Measurements from ENCODE around the gene PLIN4. TPM values are rescaled to one million over a fixed set of nuclear protein-coding genes. Genes with fewer than 3 reads are reported as not detected.

The PLIN4 gene
- total and polyA plus RNA-seq, 9 of the 15 experiments (the other 6 are each of a cell fraction or from before 2014, with no cell fraction given) = 0.04 to 0.16 (median 0.07) TPM; not detected in 3

DNA sequence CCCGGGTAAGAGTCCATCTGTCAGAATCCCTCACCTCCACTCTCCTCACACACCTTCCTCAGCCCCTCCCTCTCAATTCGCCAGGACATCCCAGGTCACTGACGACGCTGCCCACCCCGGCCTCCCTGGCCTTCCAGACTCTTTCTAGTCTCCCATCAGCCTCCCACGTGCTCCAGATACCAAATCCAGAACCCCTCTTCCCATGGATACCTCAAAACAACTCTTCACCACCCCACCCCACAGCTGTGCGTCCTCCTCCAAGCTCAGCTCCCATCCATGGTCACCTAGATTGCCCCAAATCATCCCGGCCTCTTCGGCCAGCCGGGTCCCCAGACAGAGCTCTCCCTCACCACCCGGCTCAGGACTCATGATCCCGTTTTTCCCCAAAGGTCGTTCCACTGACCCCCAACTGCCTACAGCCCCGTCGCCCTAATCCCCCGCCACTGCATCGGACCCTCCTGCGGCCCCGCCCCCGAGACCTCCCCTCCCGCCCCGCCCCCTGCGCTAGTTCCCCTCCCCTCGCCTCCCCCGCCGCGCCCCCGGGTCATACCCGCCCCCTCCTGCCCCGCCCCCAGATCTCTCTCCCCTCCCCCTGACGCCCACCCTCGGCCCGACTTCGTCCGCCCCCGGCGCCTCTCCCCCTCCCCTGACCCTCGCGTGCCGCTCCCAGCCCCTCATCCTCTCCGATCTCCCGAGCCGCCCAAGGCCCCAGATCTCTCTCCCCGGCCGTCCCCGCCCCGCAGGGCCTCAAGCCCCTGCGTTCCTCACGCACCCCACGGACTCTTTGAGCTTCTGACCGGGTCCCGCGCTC, 61.2 kb downstream of the PLIN4 start (continued):
- TF ChIP-seq CEBPZ (IDR thresholded peaks at IDR 0.05; ENCODE audit: borderline replicate concordance, low read depth, low read length) (no peak), RBFOX2 (IDR thresholded peaks at IDR 0.05; ENCODE audit: low read depth, low read length) (peak; percentile 52; the same call in 1 of the 2 replicates), POLR2B (IDR thresholded peaks at IDR 0.05; ENCODE audit: low read depth, partially characterized antibody) (no peak), SFPQ (IDR thresholded peaks at IDR 0.05; ENCODE audit: low read depth, low read length) (no peak), TOE1 (IDR thresholded peaks at IDR 0.05; ENCODE audit: borderline replicate concordance) (0 out of 2 replicates have a peak, but pooled peaks have one; percentile 36), TOE1 (CRISPR knock-in tag; IDR thresholded peaks at IDR 0.05; ENCODE audit: borderline replicate concordance, low read depth) (no peak), E2F6 (IDR thresholded peaks at IDR 0.05; ENCODE audit: borderline replicate concordance in 1 of 2, extremely low read depth in 1 of 2, insufficient read depth in 1 of 2, insufficient read length in 1 of 2, low read depth in 1 of 2, low read length in 1 of 2, poor library complexity in 1 of 2, severe bottlenecking in 1 of 2) (peak in 1 of 2 experiments; percentile 6), ZNF586 (CRISPR knock-in tag; conservative IDR thresholded peaks at IDR 0.05) (no peak), LARP7 (IDR thresholded peaks at IDR 0.05) (peak; percentile 54; the same call in 1 of the 2 replicates), CREB1 (IDR thresholded peaks at IDR 0.05) (no peak), CREB1 (CRISPR knock-in tag; IDR thresholded peaks at IDR 0.05) (peak; percentile 3; the same call in 1 of the 2 replicates), BACH1 (tag; IDR thresholded peaks at IDR 0.05) (no peak)
- TF ChIP-seq, protein P1, sequence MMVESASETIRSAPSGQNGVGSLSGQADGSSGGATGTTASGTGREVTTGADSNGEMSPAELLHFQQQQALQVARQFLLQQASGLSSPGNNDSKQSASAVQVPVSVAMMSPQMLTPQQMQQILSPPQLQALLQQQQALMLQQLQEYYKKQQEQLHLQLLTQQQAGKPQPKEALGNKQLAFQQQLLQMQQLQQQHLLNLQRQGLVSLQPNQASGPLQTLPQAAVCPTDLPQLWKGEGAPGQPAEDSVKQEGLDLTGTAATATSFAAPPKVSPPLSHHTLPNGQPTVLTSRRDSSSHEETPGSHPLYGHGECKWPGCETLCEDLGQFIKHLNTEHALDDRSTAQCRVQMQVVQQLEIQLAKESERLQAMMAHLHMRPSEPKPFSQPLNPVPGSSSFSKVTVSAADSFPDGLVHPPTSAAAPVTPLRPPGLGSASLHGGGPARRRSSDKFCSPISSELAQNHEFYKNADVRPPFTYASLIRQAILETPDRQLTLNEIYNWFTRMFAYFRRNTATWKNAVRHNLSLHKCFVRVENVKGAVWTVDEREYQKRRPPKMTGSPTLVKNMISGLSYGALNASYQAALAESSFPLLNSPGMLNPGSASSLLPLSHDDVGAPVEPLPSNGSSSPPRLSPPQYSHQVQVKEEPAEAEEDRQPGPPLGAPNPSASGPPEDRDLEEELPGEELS (CRISPR knock-in tag; IDR thresholded peaks at IDR 0.05; ENCODE audit: borderline replicate concordance) = no peak
- TF ChIP-seq, protein P2, sequence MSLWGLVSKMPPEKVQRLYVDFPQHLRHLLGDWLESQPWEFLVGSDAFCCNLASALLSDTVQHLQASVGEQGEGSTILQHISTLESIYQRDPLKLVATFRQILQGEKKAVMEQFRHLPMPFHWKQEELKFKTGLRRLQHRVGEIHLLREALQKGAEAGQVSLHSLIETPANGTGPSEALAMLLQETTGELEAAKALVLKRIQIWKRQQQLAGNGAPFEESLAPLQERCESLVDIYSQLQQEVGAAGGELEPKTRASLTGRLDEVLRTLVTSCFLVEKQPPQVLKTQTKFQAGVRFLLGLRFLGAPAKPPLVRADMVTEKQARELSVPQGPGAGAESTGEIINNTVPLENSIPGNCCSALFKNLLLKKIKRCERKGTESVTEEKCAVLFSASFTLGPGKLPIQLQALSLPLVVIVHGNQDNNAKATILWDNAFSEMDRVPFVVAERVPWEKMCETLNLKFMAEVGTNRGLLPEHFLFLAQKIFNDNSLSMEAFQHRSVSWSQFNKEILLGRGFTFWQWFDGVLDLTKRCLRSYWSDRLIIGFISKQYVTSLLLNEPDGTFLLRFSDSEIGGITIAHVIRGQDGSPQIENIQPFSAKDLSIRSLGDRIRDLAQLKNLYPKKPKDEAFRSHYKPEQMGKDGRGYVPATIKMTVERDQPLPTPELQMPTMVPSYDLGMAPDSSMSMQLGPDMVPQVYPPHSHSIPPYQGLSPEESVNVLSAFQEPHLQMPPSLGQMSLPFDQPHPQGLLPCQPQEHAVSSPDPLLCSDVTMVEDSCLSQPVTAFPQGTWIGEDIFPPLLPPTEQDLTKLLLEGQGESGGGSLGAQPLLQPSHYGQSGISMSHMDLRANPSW (CRISPR knock-in tag; IDR thresholded peaks at IDR 0.05) = no peak

Measured in K562 (cell line).